GM15510 (cell line): ENCODE results near the gene IL31.

Experiments used
- POLR2A ChIP-seq: IDR thresholded peaks from 3 replicates; pipeline ENCODE4 v1.6.1; 2011; ENCODE audit warnings: borderline replicate concordance; ENCODE audit not compliant: insufficient read length; ENCODE audit errors: extremely low read depth

The IL31 gene

GRCh38 chr12:122172262-122172939 lies 1.6 kb downstream of the IL31 start:
- TF ChIP-seq POLR2A, result no peak

- no peak for TF ChIP-seq POLR2A
Observed at GRCh38 chr12:122171399-122171798, 2.6 kb downstream of the IL31 start.

- no peak for TF ChIP-seq POLR2A
Observed at GRCh38 chr12:122168492-122168891, 5.5 kb downstream of the IL31 start.

DNA sequence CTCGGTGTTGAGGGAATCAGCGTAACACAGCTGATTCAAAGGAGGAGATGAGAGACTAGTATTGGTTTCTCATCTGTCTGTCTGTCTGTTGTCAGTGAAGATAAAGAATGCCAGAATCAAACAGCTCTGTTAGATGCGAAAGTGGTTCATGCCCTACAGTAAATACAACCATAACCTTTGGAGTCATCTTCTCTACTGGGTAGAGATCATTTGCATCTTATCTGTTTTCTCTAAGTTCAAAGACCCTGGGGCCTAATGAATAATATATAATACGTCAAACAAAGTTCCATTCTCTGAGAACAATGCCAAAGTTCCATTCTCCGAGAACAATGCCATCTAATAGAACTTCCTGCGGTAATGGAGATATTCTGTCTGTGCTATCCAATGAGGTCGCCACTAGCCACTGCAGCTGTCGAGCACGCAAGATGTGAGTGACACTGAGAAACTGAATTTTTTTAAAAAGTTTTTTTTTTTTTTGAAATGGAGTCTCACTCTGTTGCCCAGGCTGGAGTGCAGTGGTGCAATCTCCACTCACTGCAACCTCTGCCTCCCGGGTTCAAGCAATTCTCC lies 6.6 kb downstream of the IL31 start:
- no peak for TF ChIP-seq POLR2A

DNA sequence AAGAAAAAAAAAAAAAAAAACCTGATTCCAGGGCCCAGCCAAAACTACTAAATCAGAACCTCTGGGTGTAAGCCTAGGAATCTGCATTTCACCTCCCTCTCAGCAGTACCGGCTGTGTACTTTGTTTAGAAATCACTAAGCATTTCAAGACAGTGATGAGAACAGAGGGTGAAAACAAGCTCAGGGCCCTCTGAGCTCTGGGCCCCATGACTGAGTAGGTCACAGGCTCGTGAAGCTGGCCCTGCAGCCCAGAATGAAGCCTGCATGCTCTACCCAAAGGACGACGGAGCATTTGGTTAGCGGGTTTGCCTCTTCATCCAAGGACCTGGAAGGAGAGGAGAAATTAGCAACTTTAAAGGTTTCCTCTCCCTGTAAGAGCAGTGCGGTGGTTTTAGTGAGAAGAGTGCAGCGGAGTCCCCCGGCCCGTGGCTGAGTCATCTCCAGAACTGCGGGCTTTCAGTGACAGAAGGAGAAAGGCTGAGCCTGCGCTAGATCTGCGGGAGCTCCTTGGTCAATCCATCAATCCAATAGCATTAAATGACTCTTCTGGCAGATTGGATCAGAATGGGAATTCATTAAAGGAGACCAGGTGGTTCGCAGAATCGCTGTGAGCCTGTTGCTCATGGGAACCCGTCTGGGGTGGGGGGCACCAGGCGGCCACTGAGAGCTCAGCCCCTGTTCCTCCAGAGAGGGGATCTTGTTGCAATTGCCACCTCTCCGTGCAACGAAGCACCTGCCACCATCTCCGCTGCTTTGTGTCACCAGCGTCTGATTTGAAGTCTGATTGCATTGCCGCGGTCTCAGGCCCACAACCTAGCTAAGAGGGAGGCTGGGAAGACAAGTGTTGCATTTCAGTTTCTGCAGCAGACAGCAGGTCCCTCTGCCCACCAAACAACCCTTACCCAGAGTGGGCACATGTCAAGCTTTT lies 7.3 kb downstream of the IL31 start:
- no peak for TF ChIP-seq POLR2A

DNA sequence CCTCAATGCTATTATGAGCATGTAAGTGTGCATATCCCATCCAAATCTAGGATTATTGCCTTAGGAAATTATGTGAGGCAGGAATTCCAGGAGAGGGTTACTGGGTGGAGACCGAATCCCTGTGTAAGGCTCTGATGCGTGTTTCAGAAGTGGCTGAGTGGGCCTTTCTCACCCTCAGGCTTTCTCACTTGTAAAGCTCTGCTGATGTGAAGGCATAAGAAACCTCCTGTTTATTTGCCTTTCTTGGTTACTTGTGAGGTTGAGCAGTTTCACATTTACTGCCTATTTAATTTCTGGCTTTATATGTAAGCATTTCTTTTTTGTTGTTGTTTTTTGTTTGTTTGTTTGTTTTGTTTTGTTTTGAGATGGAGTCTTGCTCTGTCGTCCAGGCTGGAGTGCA lies 11.0 kb downstream of the IL31 start:
- TF ChIP-seq POLR2A, result no peak

- TF ChIP-seq POLR2A, result no peak
Observed at GRCh38 chr12:122161682-122162081, 12.3 kb downstream of the IL31 start.

DNA sequence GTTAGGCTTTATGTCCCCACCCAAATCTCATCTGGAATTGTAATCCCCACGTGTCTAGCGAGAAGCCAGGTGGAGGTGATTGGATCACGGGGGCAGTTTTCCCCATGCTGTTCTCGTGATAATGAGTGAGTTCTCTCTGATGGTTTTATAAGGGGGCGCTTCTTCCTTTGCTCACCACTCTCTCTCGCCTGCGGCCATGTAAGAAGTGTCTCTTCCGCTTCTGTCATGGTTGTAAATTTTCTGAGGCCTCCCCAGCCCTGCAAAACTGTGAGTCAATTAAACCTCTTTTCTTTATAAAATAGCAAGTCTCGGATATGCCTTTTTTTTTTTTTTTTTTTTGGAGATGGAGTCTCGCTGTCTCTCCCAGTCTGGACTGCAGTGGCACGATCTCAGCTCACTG lies 13.3 kb downstream of the IL31 start:
- TF ChIP-seq POLR2A, result no peak

GRCh38 chr12:122159882-122160281 lies 14.1 kb downstream of the IL31 start:
- TF ChIP-seq POLR2A, result no peak

DNA sequence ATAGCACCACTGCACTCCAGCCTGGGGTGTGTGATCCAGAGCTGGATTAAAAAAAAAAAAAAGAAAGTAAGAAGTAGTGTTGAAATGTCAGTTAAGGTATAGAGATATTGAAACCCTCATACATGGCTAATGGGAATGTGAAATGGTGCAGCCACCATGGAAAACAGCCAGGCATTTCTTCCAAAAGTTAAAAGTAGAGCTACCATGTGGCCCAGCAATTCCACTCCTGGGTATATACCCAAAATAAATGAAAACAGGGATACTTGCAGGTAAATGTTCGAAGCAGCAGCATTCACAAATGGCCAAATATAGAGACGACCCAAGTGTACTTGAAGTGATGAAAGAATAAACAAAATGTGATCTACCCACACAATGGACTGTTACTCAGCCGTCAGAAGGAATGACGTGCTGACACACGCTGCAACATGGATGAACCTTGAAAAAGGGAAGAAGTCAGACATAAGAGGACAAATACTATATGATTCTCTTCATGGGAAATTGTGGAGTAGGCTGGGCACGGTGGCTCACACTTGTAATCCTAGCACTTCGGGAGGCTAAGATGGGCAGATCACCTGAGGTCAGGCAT lies 15.2 kb downstream of the IL31 start:
- TF ChIP-seq POLR2A, result no peak

GRCh38 chr12:122155705-122156104 lies 18.3 kb downstream of the IL31 start:
- no peak for TF ChIP-seq POLR2A

- no peak for TF ChIP-seq POLR2A
Observed at GRCh38 chr12:122152754-122153153, 21.3 kb downstream of the IL31 start.

DNA sequence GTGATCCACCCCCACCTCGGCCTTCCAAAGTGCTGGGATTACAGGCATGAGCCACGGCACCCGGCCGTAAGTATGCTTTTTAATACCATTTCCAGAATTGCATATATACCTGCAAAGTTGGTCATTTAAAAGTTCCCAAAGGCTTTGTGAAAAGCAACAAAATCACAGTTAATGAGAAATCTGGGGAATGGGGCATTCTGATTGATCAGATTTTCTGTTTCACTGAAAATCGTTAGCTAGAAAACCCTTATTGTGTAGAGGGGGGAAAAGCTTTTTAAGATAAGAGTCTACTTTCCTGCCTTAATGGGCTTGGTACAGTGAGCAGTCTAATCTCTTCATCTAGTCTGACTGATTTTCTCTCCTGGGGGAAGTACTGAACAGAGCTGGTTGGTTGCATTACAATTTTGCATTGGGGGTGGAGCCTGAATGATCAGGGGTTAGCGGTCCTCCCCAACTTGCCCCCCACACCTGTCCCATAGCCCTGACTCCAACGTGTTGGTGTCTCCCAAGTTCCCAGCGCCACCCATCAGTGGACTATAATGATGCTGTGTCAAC lies 23.8 kb downstream of the IL31 start:
- TF ChIP-seq POLR2A, result no peak

- no peak for TF ChIP-seq POLR2A
Observed at GRCh38 chr12:122148657-122149056, 25.4 kb downstream of the IL31 start.

DNA sequence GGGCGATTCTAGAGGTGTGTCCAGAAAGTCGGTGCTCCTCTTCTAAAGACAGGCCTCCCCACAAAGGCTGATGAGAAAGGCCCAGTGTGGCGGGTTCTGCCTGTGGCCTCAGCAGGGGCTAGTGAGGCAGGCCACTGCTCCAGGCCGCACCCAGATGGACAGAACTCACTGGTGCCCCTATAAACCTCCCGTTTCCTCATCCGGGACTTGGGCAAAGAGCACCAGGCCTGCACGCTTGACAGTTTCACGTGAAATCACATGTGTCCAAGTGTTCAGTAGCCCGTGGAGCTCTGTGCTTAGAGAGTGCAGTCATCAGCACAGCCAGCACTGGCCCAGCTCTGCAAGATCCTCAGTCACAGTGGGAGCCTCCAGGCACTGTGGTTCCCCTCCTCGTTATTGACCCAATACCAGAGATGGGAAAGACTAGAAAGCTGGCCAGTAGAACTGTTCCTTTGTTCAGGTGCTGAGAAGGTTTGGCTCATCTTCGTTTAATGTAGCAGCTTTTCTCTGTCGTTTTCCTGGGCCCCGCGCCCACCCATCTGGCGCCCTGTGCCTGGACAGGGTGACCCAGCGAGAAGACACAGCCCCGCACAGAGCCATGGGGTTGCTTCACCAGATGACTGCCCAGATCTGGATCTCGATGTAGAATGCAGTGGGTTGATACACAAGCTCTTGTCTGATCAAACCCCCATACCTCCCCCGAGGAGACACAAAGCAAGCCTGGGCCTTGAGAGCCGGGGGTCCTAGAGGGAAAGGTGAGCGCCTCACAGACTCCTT lies 26.3 kb downstream of the IL31 start:
- no peak for TF ChIP-seq POLR2A
